Panc1 (cell line): Measurements from ENCODE around the gene TNNI3K. TPM values are rescaled to one million over a fixed set of nuclear protein-coding genes. Genes with fewer than 3 reads are reported as not detected.

Experiments
- ATAC-seq: fragments of 200-7000 bp; cut with Tn5 transposase; 2 replicates; pipeline ENCODE4 v1.9.1; 2020; ENCODE audit warnings: mild to moderate bottlenecking, moderate library complexity
- BruUV-seq: library from RNA; stranded (reverse); fragments of 400-500 nt; replicated peaks from 2 replicates; lab custom pipeline; 2021; lab: Mats Ljungman, UMichigan
- CTCF ChIA-PET: fragments of 300-600 bp; sonication (Branson Sonifier 250); formaldehyde crosslinking; loops from one replicate; lab custom pipeline; 2022; ENCODE audit warnings: antibody characterized with exemption; lab: Charles Lee
- POLR2A ChIA-PET: fragments of 300-600 bp; sonication (Branson Sonifier 250); formaldehyde crosslinking; loops from one replicate; lab custom pipeline; 2022; ENCODE audit warnings: antibody characterized with exemption; lab: Charles Lee
- DNase-seq: peaks from one replicate; pipeline ENCODE4 v3.0.0-alpha.2; 2010; ENCODE audit warnings: low read depth, low spot score
- H3K27ac ChIP-seq: 2 replicates; pipeline ENCODE4 v1.5.1; 2011; ENCODE audit warnings: mild to moderate bottlenecking, low read length, inconsistent platforms
- H3K27me3 ChIP-seq: fragments of 200-500 bp; sonication (Bioruptor generic); 2 replicates; pipeline ENCODE4 v1.6.0; 2014; ENCODE audit warnings: low read length, inconsistent platforms; ENCODE audit not compliant: control insufficient read depth, insufficient read depth
- H3K36me3 ChIP-seq: fragments of 200-500 bp; sonication (Bioruptor generic); 2 replicates; pipeline ENCODE4 v1.5.1; 2014; ENCODE audit warnings: inconsistent platforms, mild to moderate bottlenecking, low read length, moderate library complexity; ENCODE audit not compliant: control insufficient read depth, insufficient read depth
- H3K4me1 ChIP-seq: 2 replicates; pipeline ENCODE4 v1.5.1; 2011; ENCODE audit warnings: inconsistent platforms, mild to moderate bottlenecking, low read length, moderate library complexity; ENCODE audit not compliant: control insufficient read depth, insufficient read depth
- H3K4me3 ChIP-seq, 2 experiments: 2 replicates each; pipeline ENCODE4 v1.5.1; 2011 to 2012; ENCODE audit warnings: low read depth in 2 of 2, low read length in 2 of 2, mild to moderate bottlenecking in 2 of 2, inconsistent platforms in 1 of 2, moderate library complexity in 1 of 2
- H3K9me3 ChIP-seq: fragments of 200-500 bp; sonication (Bioruptor generic); 2 replicates; pipeline ENCODE4 v1.5.1; 2014; ENCODE audit warnings: low read depth, mild to moderate bottlenecking, inconsistent platforms, low read length, moderate library complexity; ENCODE audit not compliant: control insufficient read depth, insufficient read depth
- POLR2AphosphoS5 ChIP-seq: IDR thresholded peaks from 2 replicates; pipeline ENCODE4 v1.6.1; 2012; ENCODE audit warnings: mild to moderate bottlenecking, low read depth, low read length, moderate library complexity
- SIN3A ChIP-seq: IDR thresholded peaks from 2 replicates; pipeline ENCODE4 v1.6.1; 2012; ENCODE audit warnings: low read depth, mild to moderate bottlenecking, low read length, moderate library complexity, borderline replicate concordance; ENCODE audit not compliant: insufficient read depth
- TCF7L2 ChIP-seq: IDR thresholded peaks from 2 replicates; pipeline ENCODE4 v1.6.1; 2011; ENCODE audit warnings: mild to moderate bottlenecking, low read depth, low read length, inconsistent platforms
- in situ Hi-C: cut with HindIII; loops from 2 replicates; pipeline ENCODE4 v1.10.0; 2016; ENCODE audit warnings: low sequenced_read_pairs, low pct_unique_long_range_greater_than_20kb
- intact Hi-C: fragments of 100-400 bp; cut with micrococcal nuclease; formaldehyde crosslinking; loops from one replicate; pipeline ENCODE4 v1.10.0; 2022; ENCODE audit not compliant: unreplicated experiment
- total RNA-seq: library from RNA; stranded (reverse); gene quantifications from one replicate; pipeline ENCODE4 v1.2.1, GENCODE V29; 2021; ENCODE audit not compliant: unreplicated experiment
- TF ChIP-seq, protein P1 (sequence below), 2 experiments: IDR thresholded peaks; 2 replicates each; pipeline ENCODE4 v1.6.1; 2011 to 2012; ENCODE audit warnings: low read depth in 2 of 2, control low read depth in 1 of 2, low read length in 1 of 2, mild to moderate bottlenecking in 1 of 2, moderate library complexity in 1 of 2; ENCODE audit not compliant: insufficient read depth in 1 of 2
- TF ChIP-seq, protein P2 (sequence below): fragments of 450-650 bp; IDR thresholded peaks from 2 replicates; pipeline ENCODE4 v1.5.1; 2017; ENCODE audit warnings: mild to moderate bottlenecking

TNNI3K gene
- total RNA-seq, 1 experiment from 2014 or later, result not detected

DNA sequence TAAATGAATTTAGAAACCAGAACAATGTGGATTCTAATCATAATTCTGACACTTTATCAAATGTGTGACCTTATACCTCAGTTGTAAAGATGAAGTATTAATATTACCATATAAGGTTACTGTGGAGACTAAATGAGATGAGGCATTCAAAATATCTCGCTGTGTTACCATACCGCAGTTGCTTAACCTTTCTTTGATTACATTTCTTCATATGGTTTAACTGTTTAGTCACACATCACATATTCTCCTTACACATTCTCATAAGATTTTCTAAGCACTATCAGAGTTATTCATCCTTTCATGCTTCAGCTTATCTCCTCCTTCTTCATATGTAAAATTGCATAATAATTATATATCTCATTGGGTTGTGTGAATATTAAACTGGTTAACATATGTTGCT is 188.3 kb downstream of the TNNI3K start:
- Histone ChIP-seq H3K27ac (no peak overlapping the region), H3K4me3 (no peak overlapping the region), H3K9me3 (no peaks in the 10 kb centered on the region), H3K36me3 (no peaks in the 10 kb centered on the region), H3K4me1 (no peaks in the 10 kb centered on the region), H3K27me3 (no peaks in the 10 kb centered on the region)
- no TSS peak for BruUV-seq
- in situ Hi-C loops, result no loop called here
- intact Hi-C loops, result no loop called here
- POLR2A ChIA-PET, result no interaction called here
- TF ChIP-seq, protein P1, sequence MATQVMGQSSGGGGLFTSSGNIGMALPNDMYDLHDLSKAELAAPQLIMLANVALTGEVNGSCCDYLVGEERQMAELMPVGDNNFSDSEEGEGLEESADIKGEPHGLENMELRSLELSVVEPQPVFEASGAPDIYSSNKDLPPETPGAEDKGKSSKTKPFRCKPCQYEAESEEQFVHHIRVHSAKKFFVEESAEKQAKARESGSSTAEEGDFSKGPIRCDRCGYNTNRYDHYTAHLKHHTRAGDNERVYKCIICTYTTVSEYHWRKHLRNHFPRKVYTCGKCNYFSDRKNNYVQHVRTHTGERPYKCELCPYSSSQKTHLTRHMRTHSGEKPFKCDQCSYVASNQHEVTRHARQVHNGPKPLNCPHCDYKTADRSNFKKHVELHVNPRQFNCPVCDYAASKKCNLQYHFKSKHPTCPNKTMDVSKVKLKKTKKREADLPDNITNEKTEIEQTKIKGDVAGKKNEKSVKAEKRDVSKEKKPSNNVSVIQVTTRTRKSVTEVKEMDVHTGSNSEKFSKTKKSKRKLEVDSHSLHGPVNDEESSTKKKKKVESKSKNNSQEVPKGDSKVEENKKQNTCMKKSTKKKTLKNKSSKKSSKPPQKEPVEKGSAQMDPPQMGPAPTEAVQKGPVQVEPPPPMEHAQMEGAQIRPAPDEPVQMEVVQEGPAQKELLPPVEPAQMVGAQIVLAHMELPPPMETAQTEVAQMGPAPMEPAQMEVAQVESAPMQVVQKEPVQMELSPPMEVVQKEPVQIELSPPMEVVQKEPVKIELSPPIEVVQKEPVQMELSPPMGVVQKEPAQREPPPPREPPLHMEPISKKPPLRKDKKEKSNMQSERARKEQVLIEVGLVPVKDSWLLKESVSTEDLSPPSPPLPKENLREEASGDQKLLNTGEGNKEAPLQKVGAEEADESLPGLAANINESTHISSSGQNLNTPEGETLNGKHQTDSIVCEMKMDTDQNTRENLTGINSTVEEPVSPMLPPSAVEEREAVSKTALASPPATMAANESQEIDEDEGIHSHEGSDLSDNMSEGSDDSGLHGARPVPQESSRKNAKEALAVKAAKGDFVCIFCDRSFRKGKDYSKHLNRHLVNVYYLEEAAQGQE (IDR thresholded peaks at IDR 0.05; ENCODE audit: insufficient read depth in 1 of 2, low read depth in 2 of 2, low read length in 1 of 2), result no peak
- TF ChIP-seq POLR2AphosphoS5 (no peak), SIN3A (no peak), TCF7L2 (no peak)
- TF ChIP-seq, protein P2, sequence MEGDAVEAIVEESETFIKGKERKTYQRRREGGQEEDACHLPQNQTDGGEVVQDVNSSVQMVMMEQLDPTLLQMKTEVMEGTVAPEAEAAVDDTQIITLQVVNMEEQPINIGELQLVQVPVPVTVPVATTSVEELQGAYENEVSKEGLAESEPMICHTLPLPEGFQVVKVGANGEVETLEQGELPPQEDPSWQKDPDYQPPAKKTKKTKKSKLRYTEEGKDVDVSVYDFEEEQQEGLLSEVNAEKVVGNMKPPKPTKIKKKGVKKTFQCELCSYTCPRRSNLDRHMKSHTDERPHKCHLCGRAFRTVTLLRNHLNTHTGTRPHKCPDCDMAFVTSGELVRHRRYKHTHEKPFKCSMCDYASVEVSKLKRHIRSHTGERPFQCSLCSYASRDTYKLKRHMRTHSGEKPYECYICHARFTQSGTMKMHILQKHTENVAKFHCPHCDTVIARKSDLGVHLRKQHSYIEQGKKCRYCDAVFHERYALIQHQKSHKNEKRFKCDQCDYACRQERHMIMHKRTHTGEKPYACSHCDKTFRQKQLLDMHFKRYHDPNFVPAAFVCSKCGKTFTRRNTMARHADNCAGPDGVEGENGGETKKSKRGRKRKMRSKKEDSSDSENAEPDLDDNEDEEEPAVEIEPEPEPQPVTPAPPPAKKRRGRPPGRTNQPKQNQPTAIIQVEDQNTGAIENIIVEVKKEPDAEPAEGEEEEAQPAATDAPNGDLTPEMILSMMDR, result no peak
- CTCF ChIA-PET, result no interaction called here
- DNase-seq (no peak), ATAC-seq (no peak)

DNA sequence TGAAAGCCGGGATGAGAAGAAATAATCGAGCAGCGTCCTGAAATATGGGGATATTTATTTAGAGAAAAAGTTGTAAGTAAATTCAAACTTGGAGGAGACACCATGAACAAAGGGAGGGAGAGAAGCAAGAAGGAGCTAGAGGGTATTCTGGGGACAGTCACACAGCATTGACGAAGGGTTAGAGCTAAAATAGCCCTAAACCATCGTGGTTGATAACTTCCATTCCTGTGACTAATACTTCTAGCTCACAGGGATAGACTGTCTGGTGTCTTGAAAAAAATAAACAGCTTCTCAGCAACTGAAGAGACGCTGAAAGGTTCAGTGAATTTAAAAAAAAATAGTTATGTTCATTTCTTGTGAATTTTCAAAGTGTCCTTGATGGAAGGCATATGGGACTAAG is 190.5 kb downstream of the TNNI3K start:
- ATAC-seq, result no peak
- no TSS peak for BruUV-seq
- no peaks in the 10 kb centered on the region for H3K4me1 ChIP-seq
- in situ Hi-C loops, result no loop called here
- intact Hi-C loops, result no loop called here
- H3K27ac ChIP-seq, result no peak overlapping the region
- no peaks in the 10 kb centered on the region for H3K27me3 ChIP-seq
- TF ChIP-seq, protein P2, result no peak
- TF ChIP-seq, protein P1 (IDR thresholded peaks at IDR 0.05; ENCODE audit: insufficient read depth in 1 of 2, low read depth in 2 of 2, low read length in 1 of 2), result no peak
- TF ChIP-seq TCF7L2 (no peak), POLR2AphosphoS5 (no peak), SIN3A (no peak)
- POLR2A ChIA-PET, result no interaction called here
- CTCF ChIA-PET, result no interaction called here
- no peak for DNase-seq
- no peaks in the 10 kb centered on the region for H3K36me3 ChIP-seq
- H3K4me3 ChIP-seq, result no peak overlapping the region
- no peaks in the 10 kb centered on the region for H3K9me3 ChIP-seq
